Keratinocyte (primary cell): Measurements from ENCODE around the gene CASTOR1.

ENCODE experiments used
- EZH2 ChIP-seq: IDR thresholded peaks from one replicate; pipeline ENCODE4 v1.6.1; 2012; ENCODE audit warnings: inconsistent platforms, mild to moderate bottlenecking, low read length, moderate library complexity
- TF ChIP-seq, protein P1 (sequence below), 3 experiments: IDR thresholded peaks in 1 of 3; conservative IDR thresholded peaks in 1 of 3; optimal IDR thresholded peaks in 1 of 3; 2 replicates in 2 of 3; 3 replicates in 1 of 3; pipeline versions ENCODE3 to v1.5.1; 2011; ENCODE audit warnings: low read length in 3 of 3, mild to moderate bottlenecking in 3 of 3, moderate library complexity in 2 of 3, control low read depth in 1 of 3, inconsistent platforms in 1 of 3; ENCODE audit not compliant: insufficient read depth in 2 of 3; ENCODE audit errors: extremely low read depth in 1 of 3

DNA sequence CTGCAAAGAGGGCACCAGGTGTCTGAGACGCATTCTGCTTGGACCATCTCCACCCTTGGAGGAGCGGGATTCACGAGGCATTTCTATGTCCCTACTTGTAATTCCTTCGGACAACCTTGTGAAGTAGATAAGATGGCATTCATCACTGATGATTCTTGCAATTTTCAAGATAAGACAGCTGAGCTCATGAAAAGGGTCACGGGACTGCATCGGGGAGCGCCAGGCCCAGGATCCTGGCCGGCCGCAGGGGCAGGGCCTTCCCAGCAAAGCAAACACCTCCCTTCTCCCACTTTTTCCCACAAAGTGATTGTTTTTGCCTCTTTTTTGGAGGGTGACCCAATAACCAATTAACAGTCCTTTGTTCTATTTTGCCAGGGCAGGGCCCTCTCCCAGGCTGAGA, 51.2 kb downstream of the CASTOR1 start:
- TF ChIP-seq, protein P1, sequence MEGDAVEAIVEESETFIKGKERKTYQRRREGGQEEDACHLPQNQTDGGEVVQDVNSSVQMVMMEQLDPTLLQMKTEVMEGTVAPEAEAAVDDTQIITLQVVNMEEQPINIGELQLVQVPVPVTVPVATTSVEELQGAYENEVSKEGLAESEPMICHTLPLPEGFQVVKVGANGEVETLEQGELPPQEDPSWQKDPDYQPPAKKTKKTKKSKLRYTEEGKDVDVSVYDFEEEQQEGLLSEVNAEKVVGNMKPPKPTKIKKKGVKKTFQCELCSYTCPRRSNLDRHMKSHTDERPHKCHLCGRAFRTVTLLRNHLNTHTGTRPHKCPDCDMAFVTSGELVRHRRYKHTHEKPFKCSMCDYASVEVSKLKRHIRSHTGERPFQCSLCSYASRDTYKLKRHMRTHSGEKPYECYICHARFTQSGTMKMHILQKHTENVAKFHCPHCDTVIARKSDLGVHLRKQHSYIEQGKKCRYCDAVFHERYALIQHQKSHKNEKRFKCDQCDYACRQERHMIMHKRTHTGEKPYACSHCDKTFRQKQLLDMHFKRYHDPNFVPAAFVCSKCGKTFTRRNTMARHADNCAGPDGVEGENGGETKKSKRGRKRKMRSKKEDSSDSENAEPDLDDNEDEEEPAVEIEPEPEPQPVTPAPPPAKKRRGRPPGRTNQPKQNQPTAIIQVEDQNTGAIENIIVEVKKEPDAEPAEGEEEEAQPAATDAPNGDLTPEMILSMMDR (optimal IDR thresholded peaks at IDR 0.05 in 1 of 3, IDR thresholded peaks at IDR 0.05 in 1 of 3, conservative IDR thresholded peaks at IDR 0.05 in 1 of 3; ENCODE audit: extremely low read depth in 1 of 3, insufficient read depth in 2 of 3, low read length in 3 of 3), result no peak
- no peak for TF ChIP-seq EZH2
